ENCODE measurements around the gene PLEKHB2.

DNA sequence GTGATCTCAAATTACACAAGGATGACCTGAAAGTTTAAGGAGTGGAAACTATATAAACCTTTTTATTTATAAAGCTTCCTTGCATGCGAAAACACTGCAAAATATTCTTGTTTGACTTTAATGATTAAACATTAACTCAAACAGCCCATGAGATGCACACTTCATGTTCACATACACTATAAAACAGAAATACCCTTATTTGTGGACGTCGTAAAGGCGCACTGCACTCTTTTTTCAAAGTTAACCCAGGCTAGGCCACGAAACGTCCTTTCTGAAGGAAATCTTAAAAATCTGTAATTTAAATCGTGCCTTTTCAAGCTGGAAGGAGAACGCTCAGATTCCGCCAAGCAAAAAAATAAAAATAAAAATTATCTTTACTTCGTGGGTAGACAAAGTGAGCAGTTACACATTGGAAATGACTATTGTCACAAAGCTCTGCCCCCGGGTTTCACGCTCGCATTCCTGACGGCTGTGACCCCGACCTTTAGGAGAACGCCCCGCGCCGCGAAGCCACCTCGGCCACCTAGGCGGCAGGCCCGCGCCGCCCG, 12.6 kb upstream of the PLEKHB2 start:
- no peak for TF ChIP-seq POLR2A (IDR thresholded peaks at IDR 0.05; ENCODE audit: low read length)
- TF ChIP-seq GATA1 (IDR thresholded peaks at IDR 0.05; ENCODE audit: low read depth, low read length): no peak
